C4-2B (cell line): ENCODE data around the gene REXO2.

Experiments used
- ZFX ChIP-seq: fragments of 450-650 bp; IDR thresholded peaks from 2 replicates; pipeline ENCODE4 v1.6.1; 2017
- TF ChIP-seq, protein P1 (sequence below): fragments of 450-650 bp; conservative IDR thresholded peaks from 2 replicates; pipeline ENCODE4 v1.5.1; 2017; ENCODE audit warnings: mild to moderate bottlenecking

DNA sequence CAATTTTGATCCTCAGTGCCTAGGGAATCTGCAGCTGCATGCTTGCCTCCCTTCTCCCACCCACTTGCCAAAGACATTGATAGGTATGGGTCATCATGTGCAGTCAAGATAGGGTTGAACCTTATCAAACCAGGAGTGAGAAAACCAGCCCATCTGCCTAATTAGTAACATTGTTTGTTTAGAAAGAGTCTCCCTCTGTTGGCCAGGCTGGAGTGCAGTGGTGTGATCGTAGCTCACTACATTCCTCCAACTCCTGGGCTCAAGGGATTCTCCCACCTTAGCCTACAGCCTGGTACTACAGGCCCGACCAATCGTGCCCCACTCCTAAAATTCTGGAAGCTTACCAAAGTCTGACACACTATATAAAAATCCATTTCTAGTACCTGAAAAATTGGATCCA lies 43.5 kb upstream of the REXO2 start:
- TF ChIP-seq, protein P1, sequence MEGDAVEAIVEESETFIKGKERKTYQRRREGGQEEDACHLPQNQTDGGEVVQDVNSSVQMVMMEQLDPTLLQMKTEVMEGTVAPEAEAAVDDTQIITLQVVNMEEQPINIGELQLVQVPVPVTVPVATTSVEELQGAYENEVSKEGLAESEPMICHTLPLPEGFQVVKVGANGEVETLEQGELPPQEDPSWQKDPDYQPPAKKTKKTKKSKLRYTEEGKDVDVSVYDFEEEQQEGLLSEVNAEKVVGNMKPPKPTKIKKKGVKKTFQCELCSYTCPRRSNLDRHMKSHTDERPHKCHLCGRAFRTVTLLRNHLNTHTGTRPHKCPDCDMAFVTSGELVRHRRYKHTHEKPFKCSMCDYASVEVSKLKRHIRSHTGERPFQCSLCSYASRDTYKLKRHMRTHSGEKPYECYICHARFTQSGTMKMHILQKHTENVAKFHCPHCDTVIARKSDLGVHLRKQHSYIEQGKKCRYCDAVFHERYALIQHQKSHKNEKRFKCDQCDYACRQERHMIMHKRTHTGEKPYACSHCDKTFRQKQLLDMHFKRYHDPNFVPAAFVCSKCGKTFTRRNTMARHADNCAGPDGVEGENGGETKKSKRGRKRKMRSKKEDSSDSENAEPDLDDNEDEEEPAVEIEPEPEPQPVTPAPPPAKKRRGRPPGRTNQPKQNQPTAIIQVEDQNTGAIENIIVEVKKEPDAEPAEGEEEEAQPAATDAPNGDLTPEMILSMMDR: peak; percentile 69
- no peak for TF ChIP-seq ZFX
